Activated B cell treated with CpG ODN at 0.5 μM for 24 hours (primary cell): ENCODE measurements around the gene ZNF460. TPM values are rescaled to one million over a fixed set of nuclear protein-coding genes. Genes with fewer than 3 reads are reported as not detected.
"Not testable (repeated sequence)": the region's sequence is repeated elsewhere in the genome, so short reads cannot be mapped to it uniquely, and the experiment has no call there.

Experiments
- ATAC-seq: fragments of 200-7000 bp; cut with Tn5 transposase; one replicate; pipeline ENCODE4 v1.10.0; 2021; ENCODE audit warnings: low read depth, mild to moderate bottlenecking, moderate library complexity
- CTCF ChIA-PET: fragments of 350-600 bp; sonication (Branson Sonifier 250); formaldehyde crosslinking; loops from one replicate; lab custom pipeline; 2021; ENCODE audit warnings: antibody characterized with exemption; lab: Charles Lee
- POLR2A ChIA-PET: fragments of 350-600 bp; sonication (Branson Sonifier 250); formaldehyde crosslinking; loops from one replicate; lab custom pipeline; 2021; ENCODE audit warnings: antibody characterized with exemption; lab: Charles Lee
- DNase-seq: peaks from one replicate; pipeline ENCODE4 v3.0.0; 2022
- H3K27ac Mint-ChIP-seq: one replicate; pipeline ENCODE4 v1.8.0; 2020; ENCODE audit warnings: mixed read lengths
- H3K27me3 Mint-ChIP-seq: one replicate; pipeline ENCODE4 v1.8.0; 2021; ENCODE audit warnings: mixed read lengths
- H3K36me3 Mint-ChIP-seq: one replicate; pipeline ENCODE4 v1.8.0; 2021; ENCODE audit warnings: low read depth, mixed read lengths
- H3K4me1 Mint-ChIP-seq: one replicate; pipeline ENCODE4 v1.8.0; 2021; ENCODE audit warnings: mixed read lengths
- H3K4me3 Mint-ChIP-seq: one replicate; pipeline ENCODE4 v1.8.0; 2020; ENCODE audit warnings: mild to moderate bottlenecking, mixed read lengths
- H3K9me3 Mint-ChIP-seq: one replicate; pipeline ENCODE4 v1.8.0; 2020; ENCODE audit warnings: mixed read lengths
- intact Hi-C: fragments of 100-400 bp; cut with micrococcal nuclease; formaldehyde crosslinking; loops from one replicate; pipeline ENCODE4 v1.15.1; 2024
- total RNA-seq: library from RNA; stranded (reverse); gene quantifications from 2 replicates; pipeline ENCODE4 v1.2.3, GENCODE V29; 2022
- TF ChIP-seq, protein P1 (sequence below): fragments of 200-600 bp; IDR thresholded peaks from one replicate; pipeline ENCODE4 v1.8.0; 2022; ENCODE audit warnings: antibody characterized with exemption, mild to moderate bottlenecking

ZNF460 gene
- total RNA-seq, 1 donor from 2014 or later, result 161 TPM

DNA sequence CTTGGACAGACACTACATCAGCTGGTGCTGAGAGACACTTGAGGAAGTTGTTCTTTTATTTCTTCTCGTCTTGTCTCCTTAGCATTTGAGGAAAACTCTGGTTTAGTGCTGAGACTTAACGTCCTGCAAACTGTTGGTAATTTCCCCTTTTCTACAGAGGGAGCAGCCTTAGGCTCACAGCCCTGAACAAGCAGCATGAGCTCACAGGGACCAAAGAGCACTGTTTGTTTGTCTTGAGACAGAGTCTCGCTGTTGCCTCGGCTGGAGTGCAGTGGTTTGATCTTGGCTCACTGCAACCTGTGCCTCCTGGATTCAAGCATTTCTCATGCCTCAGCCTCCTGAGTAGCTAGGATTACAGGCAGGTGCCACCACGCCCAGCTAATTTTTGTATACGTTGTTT is 34.3 kb upstream of the ZNF460 start:
- intact Hi-C loops, result loop anchor here (10.0 kb wide), 1 partner anchor 169 kb away; the partner anchor contains the start of gene ZNF17
- no peaks in the 10 kb centered on the region for H3K9me3 Mint-ChIP-seq
- H3K4me1 Mint-ChIP-seq, result peaks cover 28% of the 10 kb centered on the region
- TF ChIP-seq, protein P1, sequence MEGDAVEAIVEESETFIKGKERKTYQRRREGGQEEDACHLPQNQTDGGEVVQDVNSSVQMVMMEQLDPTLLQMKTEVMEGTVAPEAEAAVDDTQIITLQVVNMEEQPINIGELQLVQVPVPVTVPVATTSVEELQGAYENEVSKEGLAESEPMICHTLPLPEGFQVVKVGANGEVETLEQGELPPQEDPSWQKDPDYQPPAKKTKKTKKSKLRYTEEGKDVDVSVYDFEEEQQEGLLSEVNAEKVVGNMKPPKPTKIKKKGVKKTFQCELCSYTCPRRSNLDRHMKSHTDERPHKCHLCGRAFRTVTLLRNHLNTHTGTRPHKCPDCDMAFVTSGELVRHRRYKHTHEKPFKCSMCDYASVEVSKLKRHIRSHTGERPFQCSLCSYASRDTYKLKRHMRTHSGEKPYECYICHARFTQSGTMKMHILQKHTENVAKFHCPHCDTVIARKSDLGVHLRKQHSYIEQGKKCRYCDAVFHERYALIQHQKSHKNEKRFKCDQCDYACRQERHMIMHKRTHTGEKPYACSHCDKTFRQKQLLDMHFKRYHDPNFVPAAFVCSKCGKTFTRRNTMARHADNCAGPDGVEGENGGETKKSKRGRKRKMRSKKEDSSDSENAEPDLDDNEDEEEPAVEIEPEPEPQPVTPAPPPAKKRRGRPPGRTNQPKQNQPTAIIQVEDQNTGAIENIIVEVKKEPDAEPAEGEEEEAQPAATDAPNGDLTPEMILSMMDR, result no peak
- H3K36me3 Mint-ChIP-seq, result peaks cover 75% of the 10 kb centered on the region
- POLR2A ChIA-PET, result no interaction called here
- H3K4me3 Mint-ChIP-seq, result no peak overlapping the region
- CTCF ChIA-PET, result no interaction called here
- no peak for DNase-seq
- no peak overlapping the region for H3K27ac Mint-ChIP-seq
- ATAC-seq, result no peak
- H3K27me3 Mint-ChIP-seq, result no peaks in the 10 kb centered on the region

DNA sequence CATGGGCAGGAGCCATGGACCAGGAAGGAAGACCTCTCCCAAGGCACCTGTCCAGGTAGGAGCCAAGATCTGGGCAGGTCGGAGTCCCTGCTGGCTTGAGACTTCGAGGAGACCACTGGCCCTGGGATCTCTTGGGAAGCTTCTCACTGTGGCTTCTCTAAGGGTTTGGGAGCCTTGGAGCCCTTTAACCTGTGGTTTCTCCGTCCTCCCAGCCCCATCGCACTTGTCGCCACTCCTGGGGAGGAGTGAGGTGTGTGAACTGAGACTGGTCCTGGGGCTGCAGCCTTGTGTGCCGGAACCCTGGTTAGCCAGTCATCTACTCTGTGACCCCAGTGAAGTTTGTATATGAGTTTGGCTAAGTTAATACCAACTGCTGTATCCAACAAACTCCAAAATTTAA is 31.6 kb upstream of the ZNF460 start:
- peaks cover 92% of the 10 kb centered on the region for H3K36me3 Mint-ChIP-seq
- H3K27ac Mint-ChIP-seq, result no peak overlapping the region
- DNase-seq (no peak), ATAC-seq (no peak)
- ChIA-PET CTCF (no interaction called here), POLR2A (no interaction called here)
- no peaks in the 10 kb centered on the region for H3K9me3 Mint-ChIP-seq
- H3K4me3 Mint-ChIP-seq, result no peak overlapping the region
- intact Hi-C loops, result loop anchor here (10.0 kb wide), 1 partner anchor 166 kb away; the partner anchor contains the start of gene ZNF17
- no peaks in the 10 kb centered on the region for H3K27me3 Mint-ChIP-seq
- TF ChIP-seq, protein P1, result no peak
- H3K4me1 Mint-ChIP-seq, result peaks cover 7% of the 10 kb centered on the region

DNA sequence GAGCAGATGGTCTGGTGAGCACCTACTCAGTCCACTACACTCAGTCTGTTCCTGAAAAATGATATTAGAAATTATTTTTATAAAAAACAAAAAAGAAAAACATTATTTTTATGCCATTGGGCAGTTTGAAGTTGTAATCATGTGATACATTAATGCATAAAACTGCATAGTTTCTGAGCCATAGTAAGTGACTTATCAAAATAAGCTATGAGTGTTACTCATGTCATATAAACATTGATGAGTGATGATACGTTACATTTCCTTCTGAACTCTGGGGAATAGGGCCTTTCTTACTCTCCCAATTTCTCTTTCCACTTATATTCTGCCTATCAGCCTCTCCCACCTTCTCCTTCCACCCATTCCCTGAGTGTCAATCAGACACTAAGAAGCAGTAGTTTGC is 31.0 kb upstream of the ZNF460 start:
- DNase-seq (no peak), ATAC-seq (no peak)
- ChIA-PET POLR2A (no interaction called here), CTCF (no interaction called here)
- TF ChIP-seq, protein P1, result no peak
- Mint-ChIP-seq H3K4me1 (peaks cover 7% of the 10 kb centered on the region), H3K9me3 (no peaks in the 10 kb centered on the region), H3K27me3 (no peaks in the 10 kb centered on the region), H3K4me3 (no peak overlapping the region), H3K36me3 (peaks cover 93% of the 10 kb centered on the region), H3K27ac (no peak overlapping the region)
- intact Hi-C loops, result loop anchor here (10.0 kb wide), 1 partner anchor 165 kb away; the partner anchor contains the start of gene ZNF17

DNA sequence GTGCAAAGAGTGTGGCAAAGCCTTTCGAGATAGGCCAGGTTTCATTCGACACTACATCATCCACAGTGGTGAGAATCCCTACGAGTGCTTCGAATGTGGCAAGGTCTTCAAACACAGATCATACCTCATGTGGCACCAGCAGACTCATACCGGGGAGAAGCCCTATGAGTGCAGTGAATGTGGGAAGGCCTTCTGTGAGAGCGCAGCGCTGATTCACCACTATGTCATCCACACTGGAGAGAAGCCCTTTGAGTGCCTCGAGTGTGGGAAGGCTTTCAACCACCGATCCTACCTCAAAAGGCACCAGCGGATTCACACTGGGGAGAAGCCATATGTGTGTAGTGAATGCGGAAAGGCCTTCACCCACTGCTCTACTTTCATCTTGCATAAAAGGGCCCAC is 26.5 kb upstream of the ZNF460 start:
- peaks cover 77% of the 10 kb centered on the region for H3K36me3 Mint-ChIP-seq
- H3K27me3 Mint-ChIP-seq, POLR2A ChIA-PET, H3K4me1 Mint-ChIP-seq, H3K9me3 Mint-ChIP-seq, CTCF ChIA-PET, H3K27ac Mint-ChIP-seq, H3K4me3 Mint-ChIP-seq, DNase-seq, intact Hi-C loops, ATAC-seq: not testable (repeated sequence)

DNA sequence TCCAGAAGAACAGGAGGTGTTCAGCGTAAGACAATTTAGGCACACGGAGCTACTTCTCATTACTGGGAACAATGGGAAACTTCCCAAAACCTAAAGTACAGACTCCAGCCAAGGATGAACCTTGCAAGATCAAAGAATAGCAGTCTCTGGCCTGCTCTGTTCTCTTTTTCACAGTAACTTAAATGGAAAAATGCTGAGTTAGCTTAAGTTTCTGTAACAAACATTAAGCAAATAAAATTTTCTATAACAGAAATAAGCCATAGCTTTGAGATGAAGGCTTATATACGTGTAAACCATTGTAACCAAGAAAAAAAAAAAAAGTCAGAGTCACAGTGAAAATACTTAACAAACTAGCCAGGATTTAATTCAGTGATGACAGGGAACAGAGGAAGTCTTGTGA is 18.2 kb upstream of the ZNF460 start:
- intact Hi-C loops, result no loop called here
- Mint-ChIP-seq H3K27ac (no peak overlapping the region), H3K9me3 (no peaks in the 10 kb centered on the region), H3K27me3 (no peaks in the 10 kb centered on the region), H3K36me3 (peaks cover 39% of the 10 kb centered on the region), H3K4me1 (peaks cover 10% of the 10 kb centered on the region), H3K4me3 (no peak overlapping the region)
- DNase-seq (no peak), ATAC-seq (no peak)
- ChIA-PET POLR2A (interaction anchor here (1.4 kb wide), 1 partner anchor 17 kb away, joined by 5 read pairs; no protein-coding TSS in a partner anchor), CTCF (no interaction called here)
- TF ChIP-seq, protein P1, result no peak
